Measurements from ENCODE around the gene NPBWR2.

NPBWR2 gene

GRCh38 chr20:64114356-64114971 lies 7.1 kb upstream of the NPBWR2 start:
- TF ChIP-seq, protein P1, sequence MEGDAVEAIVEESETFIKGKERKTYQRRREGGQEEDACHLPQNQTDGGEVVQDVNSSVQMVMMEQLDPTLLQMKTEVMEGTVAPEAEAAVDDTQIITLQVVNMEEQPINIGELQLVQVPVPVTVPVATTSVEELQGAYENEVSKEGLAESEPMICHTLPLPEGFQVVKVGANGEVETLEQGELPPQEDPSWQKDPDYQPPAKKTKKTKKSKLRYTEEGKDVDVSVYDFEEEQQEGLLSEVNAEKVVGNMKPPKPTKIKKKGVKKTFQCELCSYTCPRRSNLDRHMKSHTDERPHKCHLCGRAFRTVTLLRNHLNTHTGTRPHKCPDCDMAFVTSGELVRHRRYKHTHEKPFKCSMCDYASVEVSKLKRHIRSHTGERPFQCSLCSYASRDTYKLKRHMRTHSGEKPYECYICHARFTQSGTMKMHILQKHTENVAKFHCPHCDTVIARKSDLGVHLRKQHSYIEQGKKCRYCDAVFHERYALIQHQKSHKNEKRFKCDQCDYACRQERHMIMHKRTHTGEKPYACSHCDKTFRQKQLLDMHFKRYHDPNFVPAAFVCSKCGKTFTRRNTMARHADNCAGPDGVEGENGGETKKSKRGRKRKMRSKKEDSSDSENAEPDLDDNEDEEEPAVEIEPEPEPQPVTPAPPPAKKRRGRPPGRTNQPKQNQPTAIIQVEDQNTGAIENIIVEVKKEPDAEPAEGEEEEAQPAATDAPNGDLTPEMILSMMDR (IDR thresholded peaks at IDR 0.05; ENCODE audit: insufficient read depth, low read depth, low read length, missing control alignments): no peak
- no peak overlapping the region for H3K4me3 ChIP-seq (ENCODE audit: low read depth, low read length)
- DNase-seq (ENCODE audit: low read depth): no peak

- TF ChIP-seq, protein P1 (IDR thresholded peaks at IDR 0.05; ENCODE audit: insufficient read depth, low read depth, low read length, missing control alignments): no peak
- DNase-seq (ENCODE audit: low read depth): no peak
- no peak overlapping the region for H3K4me3 ChIP-seq (ENCODE audit: low read depth, low read length)
Measured at GRCh38 chr20:64113796-64114355, 6.5 kb upstream of the NPBWR2 start.

GRCh38 chr20:64113444-64113775 lies 6.0 kb upstream of the NPBWR2 start:
- TF ChIP-seq, protein P1 (IDR thresholded peaks at IDR 0.05; ENCODE audit: insufficient read depth, low read depth, low read length, missing control alignments): no peak
- no peak overlapping the region for H3K4me3 ChIP-seq (ENCODE audit: low read depth, low read length)
- DNase-seq (ENCODE audit: low read depth): no peak

DNA sequence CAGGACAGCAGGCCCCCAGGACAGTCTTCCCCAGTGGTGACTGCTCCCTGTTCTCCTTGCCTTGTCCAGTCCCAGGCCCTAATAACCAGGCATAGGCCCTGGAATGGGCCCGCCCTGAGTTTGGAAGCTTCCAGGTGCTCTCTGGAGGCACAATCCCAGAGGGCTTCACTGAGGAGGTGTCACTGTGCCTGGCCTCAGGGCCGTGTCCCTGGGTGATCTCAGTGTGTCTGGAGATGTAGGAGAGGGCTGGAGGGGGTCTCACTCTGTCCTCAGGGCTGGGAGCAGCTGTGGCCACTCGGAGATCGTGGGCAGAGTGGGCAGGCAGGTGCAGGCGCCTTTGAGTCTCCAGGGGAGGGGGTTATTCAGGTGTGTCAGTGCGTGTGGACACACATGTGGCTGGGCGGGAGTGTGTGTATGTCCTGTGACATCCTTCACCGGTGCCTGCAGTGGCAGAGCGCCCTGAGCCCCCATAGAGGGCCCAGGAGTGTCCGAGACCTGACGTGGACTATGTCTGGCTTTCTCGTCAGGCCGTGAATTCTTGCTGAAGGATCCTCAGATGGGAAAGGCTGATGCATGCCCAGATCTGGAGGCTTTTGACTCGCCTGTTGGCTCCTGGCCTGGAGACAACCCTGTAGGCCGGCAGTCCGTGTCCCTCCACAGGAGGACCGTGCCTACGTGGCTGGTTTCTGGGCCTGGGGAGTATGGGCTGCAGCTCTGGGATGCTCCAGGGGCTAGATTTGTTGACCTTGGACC lies 5.5 kb upstream of the NPBWR2 start:
- no peak overlapping the region for H3K4me3 ChIP-seq (ENCODE audit: low read depth, low read length)
- DNase-seq (ENCODE audit: low read depth): no peak
- TF ChIP-seq, protein P1 (IDR thresholded peaks at IDR 0.05; ENCODE audit: insufficient read depth, low read depth, low read length, missing control alignments): no peak

DNA sequence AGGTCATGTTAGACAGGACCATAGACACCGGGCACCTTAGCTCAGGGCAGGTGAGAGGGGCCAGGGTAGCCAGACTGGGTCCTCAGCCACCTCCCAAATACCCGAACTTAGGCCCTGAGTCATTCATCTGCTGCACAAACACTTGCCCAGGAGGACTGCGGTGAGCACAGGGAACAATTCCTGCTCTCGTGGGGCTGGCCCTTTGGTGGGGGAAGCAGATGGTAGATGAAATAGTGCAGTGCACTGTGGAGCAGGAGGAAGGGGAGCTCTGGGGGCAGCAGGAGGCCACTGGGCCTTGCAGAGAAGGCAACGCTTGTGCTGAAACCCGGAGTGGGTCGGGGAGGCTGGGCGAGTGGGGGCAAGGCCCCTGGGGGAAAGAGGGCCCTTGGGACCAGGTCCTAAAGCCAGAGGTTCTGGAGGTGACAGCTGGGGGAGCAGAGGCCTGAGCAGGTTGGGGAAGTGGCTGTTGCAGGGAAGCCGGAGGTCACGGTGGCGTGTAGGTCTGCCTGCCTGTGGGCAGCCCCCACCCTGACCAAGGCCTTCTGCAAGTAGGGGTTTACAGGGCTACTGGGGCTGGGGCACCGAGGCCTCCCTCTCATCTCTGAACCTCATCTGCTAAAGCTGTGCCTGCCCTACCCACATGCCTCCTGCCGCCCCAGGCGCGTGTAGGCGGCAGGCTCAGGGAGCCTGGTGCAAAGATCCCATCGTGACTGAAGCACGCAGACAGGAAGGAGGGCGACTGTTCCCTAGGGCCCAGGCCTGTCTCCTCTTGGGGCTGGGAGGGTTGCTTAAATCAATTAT lies 4.7 kb upstream of the NPBWR2 start:
- no peak overlapping the region for H3K4me3 ChIP-seq (ENCODE audit: low read depth, low read length)
- DNase-seq (ENCODE audit: low read depth): no peak
- TF ChIP-seq, protein P1 (IDR thresholded peaks at IDR 0.05; ENCODE audit: insufficient read depth, low read depth, low read length, missing control alignments): no peak

- TF ChIP-seq, protein P1 (IDR thresholded peaks at IDR 0.05; ENCODE audit: insufficient read depth, low read depth, low read length, missing control alignments): no peak
- DNase-seq (ENCODE audit: low read depth): no peak
- no peak overlapping the region for H3K4me3 ChIP-seq (ENCODE audit: low read depth, low read length)
Measured at GRCh38 chr20:64110411-64111068, 3.2 kb upstream of the NPBWR2 start.

All from GM12865 (cell line).